KG1 (cell line): ENCODE data around the gene CABLES2.

Experiments used
- DNase-seq: peaks from one replicate; lab custom pipeline; 2025; lab: John Stamatoyannopoulos, UW

Gene CABLES2

DNA sequence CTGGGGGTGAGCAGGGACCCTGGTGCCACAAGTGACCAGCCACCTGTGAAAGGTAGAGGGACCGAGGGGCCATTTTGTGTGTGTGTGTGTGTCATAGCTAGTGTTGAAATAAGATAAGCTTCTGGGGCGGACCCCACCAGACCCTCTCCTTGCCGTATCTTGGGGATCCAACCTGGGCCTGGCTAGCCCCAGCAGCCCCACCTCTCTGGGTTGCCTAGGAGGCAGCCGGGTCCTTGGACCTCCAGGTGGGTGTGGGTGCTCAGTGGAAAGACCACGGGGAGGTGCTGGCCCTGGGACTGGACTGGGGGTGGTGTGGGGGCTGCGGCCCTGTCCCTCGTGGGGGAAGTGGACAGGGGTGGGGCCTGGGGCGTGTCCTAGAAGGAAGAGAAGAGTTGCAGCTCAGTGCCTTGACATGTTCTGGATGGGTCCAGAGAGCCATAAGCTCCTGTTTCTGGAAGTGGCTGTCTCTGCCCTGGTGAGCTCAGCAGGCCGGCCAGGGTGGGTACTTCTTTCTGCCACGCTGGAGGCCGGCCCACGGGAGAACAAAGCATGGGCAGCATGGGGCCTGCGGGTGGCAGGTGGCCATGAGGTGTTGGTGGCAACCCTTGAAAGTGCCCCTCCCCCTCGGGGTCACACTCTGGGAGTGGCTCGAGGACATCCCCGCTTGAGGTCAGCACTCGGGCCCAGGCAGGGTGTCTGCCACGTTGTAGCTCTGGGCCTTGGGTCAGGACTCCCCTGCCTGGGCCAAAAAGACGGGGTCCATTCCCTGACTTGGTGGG is 11.8 kb upstream of the CABLES2 start:
- DNase-seq: no peak

DNA sequence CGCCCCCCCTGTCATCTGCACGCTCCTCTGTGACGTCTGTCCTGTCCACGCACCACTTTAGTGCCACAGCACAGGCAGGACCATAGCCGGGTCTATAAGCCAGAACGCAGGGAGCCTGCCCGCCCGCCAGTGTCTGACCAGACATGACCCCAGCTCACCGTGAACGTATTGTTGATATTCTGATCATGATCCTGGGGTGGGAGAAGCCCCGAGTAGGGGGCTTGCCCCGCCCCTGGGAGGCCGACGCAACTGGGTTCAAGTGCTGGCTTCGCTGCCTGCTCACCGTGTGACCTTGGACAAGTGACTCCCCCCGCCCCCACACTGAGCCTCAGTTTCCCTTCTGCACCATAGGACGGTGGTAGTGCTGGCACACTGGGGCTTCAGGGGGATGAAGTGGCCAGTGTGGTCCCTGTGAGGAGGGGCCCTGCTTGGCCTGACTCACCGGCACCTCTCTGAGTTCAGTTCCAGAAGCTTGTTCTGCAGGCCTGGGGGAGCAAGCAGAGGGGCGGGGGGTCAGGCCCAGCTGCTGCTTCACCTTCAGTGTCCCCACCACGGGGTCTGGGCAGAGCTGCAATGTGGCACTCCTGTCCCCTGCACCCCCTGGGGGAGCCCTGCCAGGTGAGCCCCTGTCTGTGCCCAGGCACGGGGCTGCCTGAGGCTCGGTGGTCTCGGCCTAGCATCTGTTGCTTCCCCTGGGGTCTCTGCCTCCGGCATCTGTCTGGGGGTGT is 11.1 kb upstream of the CABLES2 start:
- no peak for DNase-seq

DNA sequence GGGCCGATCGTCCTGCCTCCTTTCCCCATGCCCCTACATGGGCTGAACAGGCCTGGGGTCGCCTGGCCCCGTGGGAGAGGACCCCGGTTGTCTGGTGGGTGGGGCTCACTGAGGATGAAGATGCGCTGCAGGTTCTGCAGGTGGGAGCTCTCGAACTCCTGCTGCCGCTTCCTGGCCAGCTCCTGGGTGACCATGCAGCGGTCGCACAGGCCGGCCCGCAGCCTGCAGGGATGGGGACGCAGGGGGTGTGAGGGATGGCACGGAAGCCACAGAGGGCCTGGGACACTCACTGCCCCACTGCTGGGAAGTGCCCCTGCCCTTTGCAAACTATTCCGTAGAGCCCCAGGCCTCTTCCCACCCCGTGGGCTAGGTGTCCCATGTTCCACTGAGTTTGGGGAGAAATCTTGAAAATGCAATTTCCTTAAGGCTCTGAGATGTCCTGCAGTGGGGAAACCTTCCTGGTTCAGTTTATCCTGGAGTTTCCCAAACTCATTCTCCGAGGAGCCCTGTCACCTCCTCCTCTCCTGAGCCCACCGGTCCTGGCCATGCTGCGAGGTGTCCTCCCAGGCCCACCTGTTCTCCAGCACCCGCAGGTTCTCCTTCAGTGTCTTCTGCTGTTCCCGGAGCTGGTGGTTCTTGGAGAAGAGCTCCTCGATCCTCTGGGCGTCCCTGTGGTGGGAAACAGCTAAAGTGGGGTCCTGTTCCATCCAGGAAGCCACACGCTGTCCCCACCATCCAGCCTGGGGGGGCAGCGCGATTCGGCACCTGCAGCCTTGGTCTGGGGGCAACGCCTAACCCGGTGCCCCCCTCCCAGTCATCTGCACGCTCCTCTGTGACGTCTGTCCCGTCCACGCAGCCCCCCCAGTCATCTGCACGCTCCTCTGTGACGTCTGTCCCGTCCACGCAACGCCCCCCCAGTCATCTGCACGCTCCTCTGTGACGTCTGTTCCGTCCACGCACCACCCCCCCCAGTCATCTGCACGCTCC is 9.9 kb upstream of the CABLES2 start:
- DNase-seq: no peak

GRCh38 chr20:62415354-62416111 is 8.4 kb upstream of the CABLES2 start:
- DNase-seq: no peak

DNA sequence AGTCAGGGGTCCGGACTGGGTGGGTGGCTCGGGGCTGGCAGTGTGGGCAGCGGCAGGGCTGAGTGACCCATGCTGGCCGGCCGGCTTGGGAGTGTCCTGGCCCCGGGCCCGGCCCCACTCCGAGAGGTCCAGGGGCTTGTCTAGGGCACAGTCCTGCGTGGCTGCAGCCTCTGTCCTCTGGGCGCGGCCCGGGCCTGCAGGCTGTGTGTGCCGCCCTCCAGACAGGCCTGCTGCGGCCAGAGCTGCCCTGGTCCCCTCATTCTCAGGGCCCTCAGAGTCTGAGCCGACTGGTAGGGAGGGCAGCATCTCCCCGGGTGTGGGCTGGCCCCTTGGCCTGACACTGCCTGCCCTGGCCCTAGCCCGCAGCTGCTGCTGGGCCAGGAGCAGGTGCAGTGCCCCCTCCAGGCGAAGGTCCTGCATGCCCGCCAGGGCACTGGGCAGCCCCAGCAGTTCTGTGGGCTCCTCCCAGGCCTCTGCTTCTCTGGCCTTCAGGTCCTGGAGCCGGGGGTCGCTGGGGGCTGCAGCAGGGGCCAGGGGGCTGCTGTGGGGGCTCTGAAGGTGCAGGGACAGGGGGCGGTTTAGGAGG is 6.9 kb upstream of the CABLES2 start:
- no peak for DNase-seq

GRCh38 chr20:62413025-62413570 is 6.0 kb upstream of the CABLES2 start:
- no peak for DNase-seq

DNA sequence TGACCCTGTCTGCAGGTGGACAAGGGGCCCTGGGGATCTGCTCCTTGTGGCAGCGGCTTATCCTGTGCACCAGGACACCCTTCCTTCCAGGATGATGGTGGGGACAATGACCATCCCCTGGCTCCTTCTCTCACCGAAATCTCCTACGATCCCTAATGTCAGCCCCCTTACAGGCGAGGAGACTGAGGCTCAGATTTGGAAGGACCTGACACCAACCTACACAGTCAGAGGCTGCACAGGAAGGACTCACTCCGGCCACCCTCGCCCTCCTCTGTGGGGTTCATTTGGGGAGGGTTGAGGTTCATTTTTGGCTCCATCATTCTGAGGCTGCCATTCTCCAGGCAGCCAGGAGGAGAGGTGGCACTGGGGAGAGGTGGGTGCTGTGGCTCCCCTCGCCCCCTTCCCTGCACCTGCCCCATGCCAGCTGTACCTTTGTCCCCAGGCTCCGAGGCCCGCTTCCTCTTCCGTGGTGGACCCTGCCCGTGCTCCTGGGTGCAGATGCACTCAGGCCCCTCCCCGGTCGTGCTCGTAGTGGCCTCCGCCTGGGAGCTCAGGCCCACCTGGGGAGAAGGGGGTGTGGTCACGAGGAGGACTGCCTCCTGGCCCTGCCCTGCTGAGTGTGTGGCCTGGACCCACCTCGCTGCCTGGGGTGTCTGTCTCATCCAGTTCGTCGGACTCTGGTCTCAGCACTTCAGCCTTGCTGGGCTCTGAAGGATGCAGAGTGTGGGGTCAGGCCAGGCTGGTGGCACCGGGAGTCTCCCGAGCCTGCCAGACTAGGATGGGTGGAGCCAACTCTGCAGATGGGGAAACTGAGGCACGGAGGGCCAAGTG is 5.3 kb upstream of the CABLES2 start:
- DNase-seq: no peak

DNA sequence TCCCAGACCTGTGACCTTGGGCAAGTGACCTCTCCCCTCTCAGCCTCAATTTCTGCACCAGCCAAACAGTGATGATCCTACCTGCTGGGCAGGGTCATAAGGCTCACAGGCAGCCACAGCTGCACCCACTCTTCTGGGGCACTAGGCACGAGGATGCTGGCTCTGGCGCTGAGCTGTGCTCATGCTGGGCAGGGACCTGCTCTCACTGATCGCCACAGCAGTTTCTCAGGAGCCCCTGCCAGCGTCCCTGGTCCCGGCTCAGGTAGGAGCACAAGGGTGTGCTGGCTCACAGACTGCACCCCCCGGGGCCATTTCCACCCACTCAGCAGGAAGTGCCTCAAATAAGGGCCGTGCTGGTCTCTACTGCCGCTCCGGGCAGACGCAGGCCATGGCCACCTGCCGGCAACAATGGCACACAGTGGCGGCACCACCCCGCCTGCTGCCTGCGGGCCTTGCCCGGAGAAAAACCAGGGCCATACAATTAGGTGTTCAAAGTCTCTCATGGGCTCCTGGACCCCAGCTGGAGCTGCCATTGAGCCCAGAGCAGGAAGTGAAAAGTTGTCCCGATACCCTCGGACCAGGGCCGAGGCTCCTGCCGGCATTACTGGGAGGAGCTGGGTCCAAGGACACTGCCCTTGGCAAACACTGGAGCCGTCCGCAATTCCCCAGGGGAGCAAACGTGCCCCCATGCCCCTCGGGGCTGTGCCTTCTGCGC is 4.6 kb upstream of the CABLES2 start:
- no peak for DNase-seq

- DNase-seq: no peak
Measured at GRCh38 chr20:62410746-62411478, 3.8 kb upstream of the CABLES2 start.

GRCh38 chr20:62409931-62410745 is 3.1 kb upstream of the CABLES2 start:
- DNase-seq: no peak

DNA sequence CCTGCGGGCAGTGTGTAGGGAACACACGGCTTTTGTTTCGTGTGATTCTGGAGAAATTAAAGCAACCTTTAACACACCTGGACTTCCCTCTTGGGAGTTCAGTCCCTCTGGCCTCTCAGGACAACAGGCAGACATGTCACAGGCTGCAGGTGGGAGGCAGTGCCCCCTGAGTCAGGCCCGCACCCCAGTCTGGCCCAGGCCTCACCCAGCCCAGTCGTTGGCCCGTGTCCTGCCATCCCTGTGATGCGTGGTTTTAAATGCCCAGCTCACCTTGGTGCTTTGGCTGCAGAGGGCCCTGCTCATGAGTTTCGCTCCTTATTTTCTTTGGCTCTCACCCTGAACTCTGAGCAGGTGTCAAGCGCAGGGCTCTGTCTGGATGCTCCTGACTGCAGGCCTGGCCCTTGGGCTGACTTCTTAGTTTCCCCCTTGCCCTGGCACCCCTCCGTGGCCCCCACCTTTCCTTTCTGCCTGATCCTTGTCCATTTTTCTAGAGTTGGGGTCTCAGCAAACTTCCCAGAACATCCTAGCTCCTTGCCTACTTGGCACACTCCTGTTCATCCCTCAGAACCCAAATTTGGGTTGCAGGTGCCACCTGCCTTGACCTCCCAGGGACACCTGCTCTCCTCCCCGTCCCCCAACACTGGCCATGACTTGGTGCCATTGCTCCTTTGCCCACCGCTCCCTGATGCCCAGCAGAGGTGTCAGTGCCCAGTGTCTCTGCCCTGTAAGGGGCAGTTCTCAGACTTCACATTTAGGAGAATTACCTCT is 2.2 kb upstream of the CABLES2 start:
- no peak for DNase-seq

GRCh38 chr20:62408640-62409039 is 1.6 kb upstream of the CABLES2 start:
- DNase-seq: no peak

GRCh38 chr20:62408055-62408454 is 970 bp upstream of the CABLES2 start:
- no peak for DNase-seq

GRCh38 chr20:62406635-62407176 is 379 bp downstream of the CABLES2 start:
- DNase-seq: no peak

DNA sequence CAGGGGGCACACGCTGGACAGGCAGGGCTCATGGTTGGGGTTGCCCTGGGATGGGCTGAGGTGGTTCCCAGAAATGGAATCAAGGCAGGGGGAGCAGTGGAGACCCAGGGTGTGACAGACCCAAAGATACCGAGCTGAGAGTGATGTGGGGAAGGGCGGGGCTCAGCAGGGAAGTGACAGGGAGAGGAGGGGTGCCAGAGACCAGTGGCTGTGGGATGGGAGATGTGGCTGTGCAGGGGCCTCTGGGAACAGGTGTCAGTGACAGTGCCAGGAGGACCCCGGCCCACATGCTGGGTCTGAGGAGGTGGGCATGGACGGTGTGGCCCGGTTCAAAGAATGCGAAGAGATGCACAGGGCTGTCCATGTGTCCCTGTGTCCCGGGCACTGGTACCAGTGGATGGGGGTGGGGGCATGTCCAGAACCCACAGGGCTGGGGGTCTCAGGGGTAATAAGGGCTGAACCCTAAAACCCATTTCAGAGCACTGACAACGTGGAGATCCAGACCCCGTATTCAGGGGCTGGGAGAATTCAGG is 1.0 kb downstream of the CABLES2 start:
- DNase-seq: no peak
